ENCODE measurements around the gene CSRP1. TPM values are rescaled to one million over a fixed set of nuclear protein-coding genes. Genes with fewer than 3 reads are reported as not detected.

CSRP1 gene
- total and polyA plus RNA-seq, 9 of the 15 experiments (the other 6 are each of a cell fraction or from before 2014, with no cell fraction given), result 6.8 to 39.4 (median 23.7) TPM

- no peaks in the 10 kb centered on the region for H3K9me1 ChIP-seq (ENCODE audit: control insufficient read depth, insufficient read depth, low read length)
- no peaks in the 10 kb centered on the region for H3K36me3 ChIP-seq (ENCODE audit: control insufficient read depth, insufficient read depth, low read length)
- H2AFZ ChIP-seq (ENCODE audit: low read depth, low read length), result peak overlapping the region; percentile 54; the same call in 1 of the 2 replicates
- peaks cover 8 to 20% of the 10 kb centered on the region in 2 experiments for H3K27me3 ChIP-seq (ENCODE audit: control insufficient read depth in 2 of 2, insufficient read depth in 2 of 2, low read length in 2 of 2)
- intact Hi-C loops (cut with micrococcal nuclease), result loop anchor here (1.0 to 10.0 kb wide), 3 partner anchors 32 to 347 kb away; no protein-coding TSS in a partner anchor
- H3K9me3 ChIP-seq (replicated peaks; ENCODE audit: control insufficient read depth, insufficient read depth, low read depth, low read length), result no peaks in the 10 kb centered on the region
- ATAC-seq (peak; percentile 100), DNase-seq (ENCODE audit: extremely low read depth in 1 of 4, low spot score in 3 of 4) (peak; percentile 86 to 94 (median 92)), FAIRE-seq (peak; percentile 88)
- H3K9ac ChIP-seq (ENCODE audit: insufficient read depth in 1 of 2, low read depth in 2 of 2, low read length in 2 of 2), result no peak overlapping the region
- CTCF ChIA-PET (ENCODE audit: low intra/inter-chr PET ratio), result interaction anchor here (0.6 to 8.0 kb wide), 4 partner anchors 12 to 64 kb away, joined by 3 to 90 read pairs (median 24); no protein-coding TSS in a partner anchor
- BruUV-seq (replicated peaks), result no TSS peak
- no peaks in the 10 kb centered on the region for H4K20me1 ChIP-seq (replicated peaks; ENCODE audit: control insufficient read depth, insufficient read depth, low read length)
- POLR2A ChIA-PET, result interaction anchor here (0.7 to 2.3 kb wide), 10 partner anchors 9 to 304 kb away, joined by 3 to 4 read pairs (median 4); no protein-coding TSS in a partner anchor
- peaks cover 0 to 11% of the 10 kb centered on the region in 2 experiments; a peak in 3 of 5 replicates for H3K4me1 ChIP-seq (replicated peaks in 1 of 2; ENCODE audit: control insufficient read depth in 2 of 2, insufficient read depth in 2 of 2, low read length in 2 of 2)
- no peak overlapping the region for H3K4me2 ChIP-seq (ENCODE audit: insufficient read depth, low read length)
- no peak overlapping the region for H3K27ac ChIP-seq (ENCODE audit: extremely low read depth, low read depth, low read length)
- 17% methylated on average over 20 of the region's 20 CpGs for WGBS (ENCODE audit: insufficient coverage, low coverage, missing lambda C conversion rate)
- H3K4me3 ChIP-seq, result no peak overlapping the region
- in situ Hi-C loops (cut with MboI), result loop anchor here (5.0 kb wide), 1 partner anchor 64 kb away; no protein-coding TSS in a partner anchor
- no peaks in the 10 kb centered on the region for H3K79me2 ChIP-seq (ENCODE audit: control insufficient read depth, insufficient read depth, low read length)
- TF ChIP-seq CTBP1 (IDR thresholded peaks at IDR 0.05; ENCODE audit: borderline replicate concordance) (peak; percentile 70; the same call in 1 of the 2 replicates), RB1 (IDR thresholded peaks at IDR 0.05; ENCODE audit: low read depth) (peak; percentile 83; the same call in 1 of the 2 replicates), C11orf30 (IDR thresholded peaks at IDR 0.05; ENCODE audit: low read depth) (0 out of 2 replicates have a peak, but pooled peaks have one; percentile 6), JUND (IDR thresholded peaks at IDR 0.05; ENCODE audit: borderline replicate concordance, low read depth, low read length) (peak; percentile 44; the same call in 1 of the 2 replicates), JUND (tag; IDR thresholded peaks at IDR 0.05; ENCODE audit: borderline replicate concordance, low read depth, low read length) (no peak; the same call in 2 of the 3 replicates), ETV5 (CRISPR knock-in tag; IDR thresholded peaks at IDR 0.05; ENCODE audit: low read depth) (peak; percentile 97), ZNF589 (CRISPR knock-in tag; IDR thresholded peaks at IDR 0.05; ENCODE audit: low read depth) (no peak), CREM (IDR thresholded peaks at IDR 0.05; ENCODE audit: low read depth) (peak; percentile 43; the same call in 1 of the 2 replicates), SMAD4 (CRISPR knock-in tag; conservative IDR thresholded peaks at IDR 0.05) (peak; percentile 47; the same call in 1 of the 2 replicates), SNRNP70 (optimal IDR thresholded peaks at IDR 0.05; ENCODE audit: low read depth, low read length) (no peak), KLF1 (tag; IDR thresholded peaks at IDR 0.05) (no peak; the same call in 1 of the 2 replicates)
- TF ChIP-seq, protein P1, sequence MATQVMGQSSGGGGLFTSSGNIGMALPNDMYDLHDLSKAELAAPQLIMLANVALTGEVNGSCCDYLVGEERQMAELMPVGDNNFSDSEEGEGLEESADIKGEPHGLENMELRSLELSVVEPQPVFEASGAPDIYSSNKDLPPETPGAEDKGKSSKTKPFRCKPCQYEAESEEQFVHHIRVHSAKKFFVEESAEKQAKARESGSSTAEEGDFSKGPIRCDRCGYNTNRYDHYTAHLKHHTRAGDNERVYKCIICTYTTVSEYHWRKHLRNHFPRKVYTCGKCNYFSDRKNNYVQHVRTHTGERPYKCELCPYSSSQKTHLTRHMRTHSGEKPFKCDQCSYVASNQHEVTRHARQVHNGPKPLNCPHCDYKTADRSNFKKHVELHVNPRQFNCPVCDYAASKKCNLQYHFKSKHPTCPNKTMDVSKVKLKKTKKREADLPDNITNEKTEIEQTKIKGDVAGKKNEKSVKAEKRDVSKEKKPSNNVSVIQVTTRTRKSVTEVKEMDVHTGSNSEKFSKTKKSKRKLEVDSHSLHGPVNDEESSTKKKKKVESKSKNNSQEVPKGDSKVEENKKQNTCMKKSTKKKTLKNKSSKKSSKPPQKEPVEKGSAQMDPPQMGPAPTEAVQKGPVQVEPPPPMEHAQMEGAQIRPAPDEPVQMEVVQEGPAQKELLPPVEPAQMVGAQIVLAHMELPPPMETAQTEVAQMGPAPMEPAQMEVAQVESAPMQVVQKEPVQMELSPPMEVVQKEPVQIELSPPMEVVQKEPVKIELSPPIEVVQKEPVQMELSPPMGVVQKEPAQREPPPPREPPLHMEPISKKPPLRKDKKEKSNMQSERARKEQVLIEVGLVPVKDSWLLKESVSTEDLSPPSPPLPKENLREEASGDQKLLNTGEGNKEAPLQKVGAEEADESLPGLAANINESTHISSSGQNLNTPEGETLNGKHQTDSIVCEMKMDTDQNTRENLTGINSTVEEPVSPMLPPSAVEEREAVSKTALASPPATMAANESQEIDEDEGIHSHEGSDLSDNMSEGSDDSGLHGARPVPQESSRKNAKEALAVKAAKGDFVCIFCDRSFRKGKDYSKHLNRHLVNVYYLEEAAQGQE (IDR thresholded peaks at IDR 0.05; ENCODE audit: borderline replicate concordance), result peak; percentile 90
- TF ChIP-seq, protein P1 (CRISPR knock-in tag; IDR thresholded peaks at IDR 0.05; ENCODE audit: low read depth), result no peak
Measured at GRCh38 chr1:201447903-201448871, 58.7 kb downstream of the CSRP1 start.
